NCI-H345 treated with DMSO at 0.1 percent for 48 hours (cell line): ENCODE measurements around the gene NEUROG2.
"Not testable (repeated sequence)": the region's sequence is repeated elsewhere in the genome, so short reads cannot be mapped to it uniquely, and the experiment has no call there.

Source experiments
- DNase-seq: peaks from one replicate; lab custom pipeline; 2025; ENCODE audit not compliant: unreplicated experiment; lab: John Stamatoyannopoulos, UW

The NEUROG2 gene

GRCh38 chr4:112492321-112492720, 23.7 kb downstream of the NEUROG2 start:
- DNase-seq: no peak

GRCh38 chr4:112490808-112491207, 25.2 kb downstream of the NEUROG2 start:
- DNase-seq: not testable (repeated sequence)

- no peak for DNase-seq
Observed at GRCh38 chr4:112485930-112486329, 30.1 kb downstream of the NEUROG2 start.

GRCh38 chr4:112473985-112474384, 42.0 kb downstream of the NEUROG2 start:
- DNase-seq: no peak

- DNase-seq: no peak
Observed at GRCh38 chr4:112472318-112472717, 43.7 kb downstream of the NEUROG2 start.
